ENCODE data around the gene RAB11FIP5.

RAB11FIP5 gene

GRCh38 chr2:73117441-73117840, 4.7 kb upstream of the RAB11FIP5 start:
- TF ChIP-seq CTCF (IDR thresholded peaks at IDR 0.05; ENCODE audit: low read depth, low read length), result no peak
- no peak for DNase-seq (ENCODE audit: low read depth, low spot score)
- in situ Hi-C loops (cut with HindIII; ENCODE audit: low sequenced_read_pairs), result no loop called here

DNA sequence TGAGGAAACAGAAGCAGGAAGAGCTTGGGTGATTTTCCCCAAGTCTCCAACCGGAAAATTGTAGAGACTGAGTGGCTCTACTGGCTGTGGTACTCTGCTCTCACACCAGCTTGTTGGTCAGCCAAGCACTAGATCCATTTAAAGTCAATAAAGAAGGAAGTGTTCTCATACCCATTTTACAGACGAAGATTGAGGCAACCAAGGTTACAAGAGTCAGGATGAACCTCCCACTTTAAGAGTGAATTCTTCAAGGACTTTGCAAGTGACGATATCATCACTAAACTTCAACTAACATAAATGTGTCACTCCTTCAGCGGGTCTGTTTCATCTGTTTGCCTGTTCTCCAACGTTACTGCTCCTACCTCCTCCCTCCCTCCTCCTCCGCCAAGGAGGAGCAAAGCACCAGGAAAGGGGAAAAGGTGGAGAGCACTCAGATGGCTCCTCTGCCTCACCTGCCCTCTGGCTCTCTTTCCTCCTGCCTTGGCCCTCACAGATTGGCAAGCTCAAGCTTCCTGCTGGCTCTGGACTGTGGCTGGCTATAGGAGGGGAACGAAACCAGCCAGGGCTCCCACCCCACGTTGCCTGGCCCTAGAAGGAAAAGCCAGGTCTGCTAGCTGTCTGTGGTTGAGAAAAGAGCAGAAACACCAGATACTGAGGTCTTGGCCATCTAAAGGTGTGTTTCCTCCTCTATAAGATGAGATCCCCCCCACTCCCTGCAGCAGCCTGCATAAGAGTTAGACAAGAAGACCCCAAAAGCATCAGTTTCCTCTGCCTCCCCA, 3.6 kb upstream of the RAB11FIP5 start:
- DNase-seq (ENCODE audit: low read depth, low spot score), result no peak
- TF ChIP-seq CTCF (IDR thresholded peaks at IDR 0.05; ENCODE audit: low read depth, low read length), result no peak
- in situ Hi-C loops (cut with HindIII; ENCODE audit: low sequenced_read_pairs), result no loop called here
- H3K4me3 ChIP-seq (ENCODE audit: low read depth, low read length), result no peak overlapping the region

More at GRCh38 chr2:73117441-73117840, 4.7 kb upstream of the RAB11FIP5 start:
- no peak overlapping the region for H3K4me3 ChIP-seq (ENCODE audit: low read depth, low read length)

GRCh38 chr2:73114273-73114867, 1.6 kb upstream of the RAB11FIP5 start:
- in situ Hi-C loops (cut with HindIII; ENCODE audit: low sequenced_read_pairs), result no loop called here
- no peak for TF ChIP-seq CTCF (IDR thresholded peaks at IDR 0.05; ENCODE audit: low read depth, low read length)
- no peak for DNase-seq (ENCODE audit: low read depth, low spot score)
- no peak overlapping the region for H3K4me3 ChIP-seq (ENCODE audit: low read depth, low read length)

DNA sequence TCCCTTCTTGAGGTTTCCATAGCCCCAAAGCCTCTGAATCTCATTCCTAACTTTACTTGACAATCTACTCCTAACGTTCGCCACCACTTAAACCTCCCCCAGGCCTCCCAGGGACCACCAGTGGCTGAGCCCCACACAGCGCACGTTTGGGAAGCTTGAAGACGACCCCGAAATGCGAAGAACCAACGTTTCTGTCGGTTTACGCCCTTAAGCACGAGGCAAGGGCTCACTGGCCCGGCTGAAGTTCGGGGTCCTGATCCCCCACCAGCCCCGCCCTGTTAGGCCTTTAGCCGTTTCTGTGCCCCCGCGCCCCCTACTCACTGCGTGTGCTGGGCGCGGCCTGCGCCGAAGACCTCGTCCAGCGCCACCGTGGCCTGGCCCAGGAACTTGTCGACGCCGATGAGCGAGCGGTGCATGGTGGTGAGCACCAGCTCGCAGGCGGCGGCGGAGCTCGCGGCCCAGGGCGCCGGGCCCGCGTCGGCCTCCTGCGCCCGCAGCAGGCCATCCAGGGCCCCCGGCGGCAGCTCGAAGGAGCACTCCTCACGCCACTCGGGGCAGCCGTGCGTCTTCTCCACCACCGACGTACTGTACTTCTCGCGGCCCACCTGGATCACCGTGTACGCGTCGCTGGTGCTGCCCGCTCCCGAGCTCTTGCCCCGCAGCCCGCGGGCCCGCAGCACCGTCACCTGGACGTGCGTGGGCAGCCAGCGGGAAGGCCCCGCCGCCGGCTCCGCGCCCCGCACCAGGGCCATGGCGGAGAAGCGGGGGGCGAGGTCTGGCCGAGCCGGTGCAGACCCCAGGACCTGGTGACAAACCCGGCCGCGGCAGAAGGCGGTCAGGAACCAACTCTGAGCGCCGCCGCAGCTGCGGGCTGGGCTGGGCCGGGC, 479 bp downstream of the RAB11FIP5 start:
- H3K4me3 ChIP-seq (ENCODE audit: low read depth, low read length), result peak overlapping the region; percentile 63
- in situ Hi-C loops (cut with HindIII; ENCODE audit: low sequenced_read_pairs), result no loop called here
- peak; percentile 36 for DNase-seq (ENCODE audit: low read depth, low spot score)
- TF ChIP-seq CTCF (IDR thresholded peaks at IDR 0.05; ENCODE audit: low read depth, low read length), result no peak

DNA sequence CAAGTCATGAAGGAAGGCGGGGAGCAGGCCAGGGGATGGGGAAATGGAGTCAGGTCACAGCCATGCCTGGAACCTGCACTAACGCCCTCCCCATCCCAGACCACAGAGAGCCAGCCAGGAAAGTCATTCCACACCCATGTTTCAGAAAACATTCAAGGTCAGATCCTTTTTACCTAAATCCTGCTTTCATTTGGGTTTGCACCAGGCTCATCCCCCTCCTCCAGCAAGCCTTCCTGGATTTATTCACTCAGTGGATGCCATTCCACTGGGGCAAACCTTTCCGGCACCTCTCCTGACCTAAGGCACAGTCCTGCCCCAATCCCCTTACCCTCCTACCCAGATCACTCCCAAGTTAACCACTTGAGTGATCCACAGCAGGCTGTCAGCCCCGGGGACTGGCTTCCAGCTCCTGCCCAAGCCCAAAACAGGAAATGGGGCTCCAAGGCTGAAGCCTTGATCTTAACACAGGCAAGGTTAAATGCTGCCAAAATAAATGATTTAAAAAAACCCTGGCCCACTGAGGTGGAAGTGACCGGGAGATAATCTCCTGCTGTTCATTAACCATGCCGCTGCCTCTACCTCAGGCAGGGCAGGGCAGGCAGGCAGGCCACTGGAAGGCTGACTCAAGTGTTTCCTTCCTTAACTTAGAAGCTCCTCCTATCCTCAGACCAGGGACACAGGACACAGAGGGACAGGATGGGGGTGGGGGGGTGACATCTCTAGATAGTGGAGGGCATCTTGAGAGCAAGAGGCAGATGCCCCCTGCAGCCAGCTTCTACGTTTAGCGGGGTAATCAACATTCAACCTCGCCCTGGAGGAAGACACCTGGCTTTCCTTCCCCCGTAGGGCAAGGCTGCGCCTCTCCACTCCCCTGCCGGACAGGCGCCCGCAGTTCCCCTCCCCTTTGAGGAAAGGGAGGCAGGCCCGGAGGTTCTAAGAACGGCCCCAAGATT, 1.4 kb downstream of the RAB11FIP5 start:
- in situ Hi-C loops (cut with HindIII; ENCODE audit: low sequenced_read_pairs), result no loop called here
- H3K4me3 ChIP-seq (ENCODE audit: low read depth, low read length), result peak overlapping the region; percentile 63
- no peak for TF ChIP-seq CTCF (IDR thresholded peaks at IDR 0.05; ENCODE audit: low read depth, low read length)
- peak; percentile 58 for DNase-seq (ENCODE audit: low read depth, low spot score)
